PC-9 (cell line): ENCODE data around the gene PLXDC2. TPM values are rescaled to one million over a fixed set of nuclear protein-coding genes. Genes with fewer than 3 reads are reported as not detected.

ENCODE experiments used
- BruUV-seq: library from RNA; stranded (reverse); fragments of 400-500 nt; replicated peaks from 2 replicates; lab custom pipeline; 2021; lab: Mats Ljungman, UMichigan
- CTCF ChIA-PET: fragments of 300-600 bp; sonication (Branson Sonifier 250); formaldehyde crosslinking; loops from one replicate; lab custom pipeline; 2022; ENCODE audit warnings: antibody characterized with exemption; lab: Charles Lee
- POLR2A ChIA-PET: fragments of 300-600 bp; sonication (Branson Sonifier 250); formaldehyde crosslinking; loops from one replicate; lab custom pipeline; 2022; ENCODE audit warnings: antibody characterized with exemption; ENCODE audit not compliant: unreplicated experiment; lab: Charles Lee
- DNase-seq, 2 experiments: peaks; one replicate each; pipeline versions ENCODE4 v3.0.0 to v3.0.0-alpha.2; 2015 to 2022; ENCODE audit warnings: mixed read lengths in 1 of 2
- H2AFZ ChIP-seq: fragments of 200-600 bp; sonication (generic); 2 replicates; pipeline ENCODE4 v1.8.1; 2017; ENCODE audit warnings: antibody characterized with exemption
- H3F3A ChIP-seq: fragments of 200-600 bp; sonication (generic); 2 replicates; pipeline ENCODE4 v1.8.1; 2017; ENCODE audit warnings: antibody characterized with exemption, mild to moderate bottlenecking, low read depth; ENCODE audit not compliant: insufficient read depth
- H3K27ac ChIP-seq: fragments of 200-600 bp; sonication (generic); 2 replicates; pipeline ENCODE4 v1.6.1; 2016; ENCODE audit warnings: mixed run types
- H3K27me3 ChIP-seq: fragments of 200-600 bp; sonication (generic); 2 replicates; pipeline ENCODE4 v1.6.1; 2016; ENCODE audit warnings: low read depth, mixed run types; ENCODE audit not compliant: insufficient read depth
- H3K36me3 ChIP-seq: fragments of 200-600 bp; sonication (generic); 2 replicates; pipeline ENCODE4 v1.6.1; 2016; ENCODE audit warnings: low read depth, mixed run types
- H3K4me1 ChIP-seq: fragments of 200-600 bp; sonication (generic); replicated peaks from 2 replicates; pipeline ENCODE4 v1.6.1; 2016; ENCODE audit warnings: mixed run types; ENCODE audit not compliant: insufficient read depth
- H3K4me2 ChIP-seq: fragments of 200-600 bp; sonication (generic); 2 replicates; pipeline ENCODE4 v1.6.1; 2017; ENCODE audit warnings: mixed run types
- H3K4me3 ChIP-seq: fragments of 200-600 bp; sonication (generic); 2 replicates; pipeline ENCODE4 v1.6.1; 2016; ENCODE audit warnings: mixed run types
- H3K79me2 ChIP-seq: fragments of 200-600 bp; sonication (generic); 2 replicates; pipeline ENCODE4 v1.6.1; 2017; ENCODE audit warnings: low read depth, mixed run types
- H3K9me2 ChIP-seq: fragments of 200-600 bp; sonication (generic); 2 replicates; pipeline ENCODE4 v1.8.1; 2017; ENCODE audit warnings: mild to moderate bottlenecking; ENCODE audit not compliant: insufficient read depth
- H3K9me3 ChIP-seq: fragments of 200-600 bp; sonication (generic); 2 replicates; pipeline ENCODE4 v1.8.1; 2016; ENCODE audit warnings: low read depth; ENCODE audit not compliant: insufficient read depth
- H4K20me1 ChIP-seq: fragments of 200-600 bp; sonication (generic); 2 replicates; pipeline ENCODE4 v1.8.1; 2017; ENCODE audit not compliant: insufficient read depth
- EZH2 ChIP-seq: fragments of 200-600 bp; sonication (generic); IDR thresholded peaks from 2 replicates; pipeline ENCODE4 v1.8.0; 2017; ENCODE audit warnings: antibody characterized with exemption, low read depth
- intact Hi-C: fragments of 100-400 bp; cut with micrococcal nuclease; formaldehyde crosslinking; loops from one replicate; pipeline ENCODE4 v1.10.0; 2022; ENCODE audit not compliant: unreplicated experiment
- total RNA-seq: library from RNA; stranded (reverse); gene quantifications from 2 replicates; pipeline ENCODE4 v1.2.3, GENCODE V29; 2021
- TF ChIP-seq, protein P1 (sequence below): fragments of 200-600 bp; sonication (generic); conservative IDR thresholded peaks from 2 replicates; pipeline ENCODE4 v1.6.1; 2017; ENCODE audit warnings: mixed run types, antibody characterized with exemption, mild to moderate bottlenecking, moderate library complexity

Gene PLXDC2
- total RNA-seq, 1 experiment from 2014 or later: not detected

DNA sequence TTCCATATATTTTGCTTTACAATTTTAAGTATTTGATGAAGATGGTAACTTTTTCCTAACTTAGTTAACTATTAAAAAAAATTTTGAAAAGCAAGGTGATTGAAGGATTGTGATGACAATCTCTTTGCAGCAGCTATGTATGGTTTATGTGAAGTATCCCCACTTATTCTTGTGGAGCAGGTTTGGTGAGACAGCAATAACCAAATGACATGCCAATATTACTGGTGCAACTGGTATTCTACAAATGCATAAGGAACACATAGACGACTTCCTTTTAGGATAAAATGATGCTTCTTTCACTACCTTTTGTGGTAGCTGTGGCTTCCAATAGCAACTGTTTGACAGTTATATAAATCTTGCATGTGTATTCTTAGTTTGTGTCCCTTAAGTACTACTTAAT is 465.3 kb downstream of the PLXDC2 start:
- ChIA-PET CTCF (no interaction called here), POLR2A (no interaction called here)
- intact Hi-C loops: no loop called here
- DNase-seq: no peak
- BruUV-seq: no TSS peak
- H3K4me1 ChIP-seq: no peaks in the 10 kb centered on the region
- no peaks in the 10 kb centered on the region for H3K36me3 ChIP-seq
- no peaks in the 10 kb centered on the region for H3K9me3 ChIP-seq
- no peak overlapping the region for H3K27ac ChIP-seq
- H3F3A ChIP-seq: no peaks in the 10 kb centered on the region
- no peaks in the 10 kb centered on the region for H3K79me2 ChIP-seq
- no peak overlapping the region for H3K4me2 ChIP-seq
- H4K20me1 ChIP-seq: no peaks in the 10 kb centered on the region
- no peak overlapping the region for H2AFZ ChIP-seq
- no peaks in the 10 kb centered on the region for H3K9me2 ChIP-seq
- H3K4me3 ChIP-seq: no peak overlapping the region
- TF ChIP-seq, protein P1, sequence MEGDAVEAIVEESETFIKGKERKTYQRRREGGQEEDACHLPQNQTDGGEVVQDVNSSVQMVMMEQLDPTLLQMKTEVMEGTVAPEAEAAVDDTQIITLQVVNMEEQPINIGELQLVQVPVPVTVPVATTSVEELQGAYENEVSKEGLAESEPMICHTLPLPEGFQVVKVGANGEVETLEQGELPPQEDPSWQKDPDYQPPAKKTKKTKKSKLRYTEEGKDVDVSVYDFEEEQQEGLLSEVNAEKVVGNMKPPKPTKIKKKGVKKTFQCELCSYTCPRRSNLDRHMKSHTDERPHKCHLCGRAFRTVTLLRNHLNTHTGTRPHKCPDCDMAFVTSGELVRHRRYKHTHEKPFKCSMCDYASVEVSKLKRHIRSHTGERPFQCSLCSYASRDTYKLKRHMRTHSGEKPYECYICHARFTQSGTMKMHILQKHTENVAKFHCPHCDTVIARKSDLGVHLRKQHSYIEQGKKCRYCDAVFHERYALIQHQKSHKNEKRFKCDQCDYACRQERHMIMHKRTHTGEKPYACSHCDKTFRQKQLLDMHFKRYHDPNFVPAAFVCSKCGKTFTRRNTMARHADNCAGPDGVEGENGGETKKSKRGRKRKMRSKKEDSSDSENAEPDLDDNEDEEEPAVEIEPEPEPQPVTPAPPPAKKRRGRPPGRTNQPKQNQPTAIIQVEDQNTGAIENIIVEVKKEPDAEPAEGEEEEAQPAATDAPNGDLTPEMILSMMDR: no peak
- no peak for TF ChIP-seq EZH2
- no peaks in the 10 kb centered on the region for H3K27me3 ChIP-seq

DNA sequence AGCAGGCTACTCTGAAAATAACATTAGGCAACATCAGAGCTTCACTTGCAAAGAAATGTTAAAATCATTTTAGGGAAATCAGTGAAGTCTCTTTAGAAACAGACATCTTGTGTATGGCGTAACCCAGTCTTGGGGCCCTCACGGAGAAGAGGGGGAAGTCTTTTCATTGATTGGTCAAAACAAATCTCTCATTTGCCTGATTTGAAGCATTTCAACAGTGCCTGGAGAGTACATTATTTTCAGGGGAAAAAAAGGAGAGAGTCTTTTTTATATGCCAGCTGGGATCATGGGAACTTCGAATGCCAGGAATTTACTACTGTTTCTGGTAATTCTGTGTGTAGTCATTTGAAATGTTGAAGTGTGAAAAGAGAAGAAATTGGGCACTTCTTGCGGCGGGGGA is 471.4 kb downstream of the PLXDC2 start:
- no peaks in the 10 kb centered on the region for H3K79me2 ChIP-seq
- H3K36me3 ChIP-seq: no peaks in the 10 kb centered on the region
- DNase-seq: no peak
- H3K27me3 ChIP-seq: no peaks in the 10 kb centered on the region
- no peaks in the 10 kb centered on the region for H4K20me1 ChIP-seq
- H3K27ac ChIP-seq: no peak overlapping the region
- TF ChIP-seq EZH2: no peak
- H3K4me2 ChIP-seq: no peak overlapping the region
- CTCF ChIA-PET: no interaction called here
- H3K4me3 ChIP-seq: no peak overlapping the region
- no peak overlapping the region for H2AFZ ChIP-seq
- intact Hi-C loops: no loop called here
- no peaks in the 10 kb centered on the region for H3K4me1 ChIP-seq
- H3K9me2 ChIP-seq: no peaks in the 10 kb centered on the region
- H3F3A ChIP-seq: no peaks in the 10 kb centered on the region
- BruUV-seq: no TSS peak
- H3K9me3 ChIP-seq: no peaks in the 10 kb centered on the region
- POLR2A ChIA-PET: no interaction called here

DNA sequence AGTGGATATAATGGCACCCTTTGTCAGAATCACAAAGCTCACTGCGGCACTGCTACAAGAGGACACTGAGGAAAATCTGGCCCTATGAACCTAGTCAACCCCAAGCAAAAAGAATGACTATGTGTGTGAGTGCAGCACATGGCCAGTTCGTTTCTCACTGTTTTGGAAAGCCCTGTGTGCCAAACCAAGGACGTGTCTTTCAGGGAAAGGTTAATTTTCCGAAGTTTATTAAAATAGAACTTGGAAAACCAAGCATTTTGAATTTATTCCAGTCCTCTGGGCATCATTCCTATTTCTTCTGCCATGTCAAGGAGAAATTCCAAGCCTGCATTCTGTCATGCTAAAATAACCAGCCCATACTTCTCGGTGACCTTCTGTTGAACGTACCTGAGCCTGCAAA is 471.8 kb downstream of the PLXDC2 start:
- Histone ChIP-seq H3K4me1 (no peaks in the 10 kb centered on the region), H3K27ac (no peak overlapping the region), H3K4me3 (no peak overlapping the region), H3K9me2 (no peaks in the 10 kb centered on the region), H3K36me3 (no peaks in the 10 kb centered on the region), H3K4me2 (no peak overlapping the region), H3K79me2 (no peaks in the 10 kb centered on the region), H4K20me1 (no peaks in the 10 kb centered on the region), H2AFZ (no peak overlapping the region), H3K9me3 (no peaks in the 10 kb centered on the region), H3F3A (no peaks in the 10 kb centered on the region), H3K27me3 (no peaks in the 10 kb centered on the region)
- ChIA-PET POLR2A (no interaction called here), CTCF (no interaction called here)
- DNase-seq: no peak
- intact Hi-C loops: no loop called here
- BruUV-seq: no TSS peak
- no peak for TF ChIP-seq EZH2
- TF ChIP-seq, protein P1: no peak
